Tibial nerve (tissue), 4 donors: ENCODE results near the gene UBE2D3. TPM values are rescaled to one million over a fixed set of nuclear protein-coding genes. Genes with fewer than 3 reads are reported as not detected.

Experiments
- DNase-seq, 2 donors: peaks; one replicate each; pipeline ENCODE4 v3.0.0-alpha.2; 2019; ENCODE audit warnings: low spot score in 2 of 2
- H3K27ac ChIP-seq, 4 donors: fragments of 200-600 bp; sonication (generic) in 3 of 4; one replicate each; pipeline ENCODE4 v1.5.1; 2017 to 2019; ENCODE audit warnings: mild to moderate bottlenecking in 1 of 4
- H3K27me3 ChIP-seq, 2 donors: fragments of 200-600 bp; sonication (generic) in 1 of 2; one replicate each; pipeline versions ENCODE4 v1.5.1 to v1.6.0; 2017 to 2019
- H3K36me3 ChIP-seq, 3 donors: fragments of 200-600 bp; sonication (generic); one replicate each; pipeline ENCODE4 v1.5.1; 2018 to 2019
- H3K4me1 ChIP-seq, 4 donors: fragments of 200-600 bp; sonication (generic) in 3 of 4; one replicate each; pipeline ENCODE4 v1.5.1; 2017 to 2019
- H3K4me3 ChIP-seq, 4 donors: fragments of 200-600 bp; sonication (generic) in 3 of 4; one replicate each; pipeline ENCODE4 v1.5.1; 2017 to 2019; ENCODE audit warnings: mild to moderate bottlenecking in 1 of 4, moderate library complexity in 1 of 4
- H3K9me3 ChIP-seq, 4 donors: fragments of 200-600 bp; sonication (generic) in 3 of 4; one replicate each; pipeline ENCODE4 v1.5.1; 2017 to 2019
- CTCF ChIP-seq, 5 experiments: fragments of 200-600 bp in 3 of 5; fragments of 450-650 bp in 2 of 5; sonication (generic) in 3 of 5; IDR thresholded peaks; one replicate each; pipeline ENCODE4 v1.5.1; 2016 to 2019; ENCODE audit warnings: antibody characterized with exemption in 5 of 5, mild to moderate bottlenecking in 3 of 5, moderate library complexity in 2 of 5
- EP300 ChIP-seq, 2 donors: sonication (generic); formaldehyde crosslinking; IDR thresholded peaks; one replicate each; pipeline ENCODE4 v1.6.1; 2017; ENCODE audit warnings: antibody characterized with exemption in 2 of 2, mild to moderate bottlenecking in 1 of 2
- POLR2A ChIP-seq, 2 donors: fragments of 450-650 bp; IDR thresholded peaks; one replicate each; pipeline ENCODE4 v1.6.1; 2017; ENCODE audit warnings: antibody characterized with exemption in 2 of 2, mild to moderate bottlenecking in 2 of 2, moderate library complexity in 2 of 2
- WGBS, 2 donors: methylation state at CpG; one replicate each; pipeline ENCODE4 v1.1.5; 2018; 5-methylcytosine and 5-hydroxymethylcytosine counted together
- total RNA-seq, 4 donors: library from RNA; depleted of rRNA; stranded (reverse); fragments of >200 nt; gene quantifications; one replicate each; pipeline ENCODE4 v1.1.0, GENCODE V29; 2016

Gene UBE2D3
- total RNA-seq, 4 donors from 2014 or later: 305 to 409 (median 347) TPM

- Histone ChIP-seq H3K36me3 (peaks cover 0 to 8% (median 0%) of the 10 kb centered on the region in 3 donors), H3K27ac (no peak overlapping the region), H3K4me3 (no peak overlapping the region), H3K4me1 (no peaks in the 10 kb centered on the region), H3K27me3 (no peaks in the 10 kb centered on the region), H3K9me3 (no peaks in the 10 kb centered on the region)
- DNase-seq: no peak
- TF ChIP-seq CTCF (IDR thresholded peaks at IDR 0.05) (no peak), POLR2A (IDR thresholded peaks at IDR 0.05) (no peak), EP300 (IDR thresholded peaks at IDR 0.05) (no peak)
These were observed 15.9 kb upstream of the UBE2D3 start for GRCh38 chr4:102843273-102843672.

GRCh38 chr4:102842367-102842766, 15.0 kb upstream of the UBE2D3 start:
- WGBS, 2 donors: 89 to 93% methylated on average over 3 of the region's 3 CpGs

GRCh38 chr4:102836596-102836995, 9.2 kb upstream of the UBE2D3 start:
- H3K36me3 ChIP-seq: no peaks in the 10 kb centered on the region
- no peaks in the 10 kb centered on the region for H3K27me3 ChIP-seq
- no peaks in the 10 kb centered on the region for H3K9me3 ChIP-seq
- no peak overlapping the region for H3K27ac ChIP-seq
- H3K4me3 ChIP-seq: no peak overlapping the region
- no peaks in the 10 kb centered on the region for H3K4me1 ChIP-seq
- no peak for DNase-seq
- no peak for TF ChIP-seq CTCF (IDR thresholded peaks at IDR 0.05)
- no peak for TF ChIP-seq EP300 (IDR thresholded peaks at IDR 0.05)
- TF ChIP-seq POLR2A (IDR thresholded peaks at IDR 0.05): no peak
- WGBS, 2 donors: 100% methylated on average over 1 of the region's 1 CpG

More at GRCh38 chr4:102842367-102842766, 15.0 kb upstream of the UBE2D3 start:
- TF ChIP-seq POLR2A (IDR thresholded peaks at IDR 0.05): no peak
- TF ChIP-seq EP300 (IDR thresholded peaks at IDR 0.05): no peak
- no peak for TF ChIP-seq CTCF (IDR thresholded peaks at IDR 0.05)
- Histone ChIP-seq H3K9me3 (no peaks in the 10 kb centered on the region), H3K36me3 (peaks cover 0 to 8% (median 0%) of the 10 kb centered on the region in 3 donors), H3K4me1 (no peaks in the 10 kb centered on the region), H3K27ac (no peak overlapping the region), H3K4me3 (no peak overlapping the region), H3K27me3 (no peaks in the 10 kb centered on the region)
- no peak for DNase-seq

- no peaks in the 10 kb centered on the region for H3K27me3 ChIP-seq
- TF ChIP-seq POLR2A (IDR thresholded peaks at IDR 0.05): no peak
- TF ChIP-seq EP300 (IDR thresholded peaks at IDR 0.05): no peak
- no peak for TF ChIP-seq CTCF (IDR thresholded peaks at IDR 0.05)
- WGBS, 2 donors: 85 to 95% methylated on average over 1 of the region's 1 CpG
- no peaks in the 10 kb centered on the region for H3K9me3 ChIP-seq
- no peaks in the 10 kb centered on the region for H3K36me3 ChIP-seq
- H3K4me3 ChIP-seq: no peak overlapping the region
- no peak for DNase-seq
- no peak overlapping the region for H3K27ac ChIP-seq
- H3K4me1 ChIP-seq: peaks cover 0 to 12% (median 4%) of the 10 kb centered on the region in 4 donors
These were observed 5.3 kb upstream of the UBE2D3 start for GRCh38 chr4:102832667-102833066.

GRCh38 chr4:102832105-102832504, 4.8 kb upstream of the UBE2D3 start:
- 89 to 92% methylated on average over 4 of the region's 4 CpGs for WGBS, 2 donors
- Histone ChIP-seq H3K4me3 (no peak overlapping the region), H3K36me3 (no peaks in the 10 kb centered on the region), H3K9me3 (no peaks in the 10 kb centered on the region), H3K4me1 (peaks cover 0 to 12% (median 4%) of the 10 kb centered on the region in 4 donors), H3K27ac (no peak overlapping the region), H3K27me3 (no peaks in the 10 kb centered on the region)
- DNase-seq: no peak
- TF ChIP-seq EP300 (IDR thresholded peaks at IDR 0.05): no peak
- TF ChIP-seq POLR2A (IDR thresholded peaks at IDR 0.05): no peak
- no peak for TF ChIP-seq CTCF (IDR thresholded peaks at IDR 0.05)
